HCT116 (cell line): ENCODE results near the gene TIMM44. TPM values are rescaled to one million over a fixed set of nuclear protein-coding genes. Genes with fewer than 3 reads are reported as not detected.

ENCODE experiments used
- ATAC-seq: fragments of 200-7000 bp; cut with Tn5 transposase; 2 replicates; pipeline ENCODE4 v1.9.1; 2020; ENCODE audit warnings: mild to moderate bottlenecking, moderate library complexity
- BruUV-seq: library from RNA; stranded (reverse); fragments of 400-500 nt; replicated peaks from 2 replicates; lab custom pipeline; 2021; lab: Mats Ljungman, UMichigan
- CTCF ChIA-PET: fragments of 300-600 bp; sonication (Branson Sonifier 250); formaldehyde crosslinking; loops from one replicate; lab custom pipeline; 2021; ENCODE audit warnings: antibody characterized with exemption; lab: Charles Lee
- POLR2A ChIA-PET: fragments of 300-600, 350-600 bp; sonication (Branson Sonifier 250); formaldehyde crosslinking; loops from one replicate; lab custom pipeline; 2021; ENCODE audit warnings: antibody characterized with exemption; lab: Charles Lee
- RAD21 ChIA-PET, 2 experiments: fragments of 300-600 bp; sonication (Branson Sonifier 250); formaldehyde crosslinking; loops; one replicate each; lab custom pipeline; 2023; ENCODE audit warnings: low total read pairs in 2 of 2; ENCODE audit not compliant: uncharacterized antibody in 2 of 2, unreplicated experiment in 2 of 2, low non-redundant PET in 1 of 2; lab: Charles Lee
- DNase-seq: peaks from one replicate; pipeline ENCODE4 v3.0.0-alpha.2; 2010; ENCODE audit warnings: low read depth, low spot score
- H2AFZ ChIP-seq: fragments of 200-600 bp; shearing (Covaris generic), sonication (generic); 2 replicates; pipeline ENCODE4 v1.6.1; 2017; ENCODE audit warnings: low read depth, mixed run types, mixed read lengths, antibody characterized with exemption, low read length; ENCODE audit not compliant: poor library complexity, severe bottlenecking
- H3K27ac ChIP-seq: 2 replicates; pipeline ENCODE4 v1.5.1; 2012; ENCODE audit warnings: low read depth, low read length
- H3K27me3 ChIP-seq: fragments of 200-600 bp; sonication (generic); 2 replicates; pipeline ENCODE4 v1.6.1; 2016; ENCODE audit warnings: mixed run types, low read length, mixed read lengths; ENCODE audit not compliant: insufficient read depth
- H3K36me3 ChIP-seq, 2 experiments: fragments of 200-500 bp in 1 of 2; fragments of 200-600 bp in 1 of 2; sonication (Bioruptor generic) in 1 of 2; sonication (generic) in 1 of 2; 2 replicates each; pipeline versions ENCODE4 v1.5.1 to v1.6.1; 2014 to 2016; ENCODE audit warnings: low read length in 2 of 2, inconsistent platforms in 1 of 2, mixed read lengths in 1 of 2, mixed run types in 1 of 2; ENCODE audit not compliant: insufficient read depth in 2 of 2, control insufficient read depth in 1 of 2
- H3K4me1 ChIP-seq, 2 experiments: fragments of 200-600 bp in 1 of 2; sonication (generic) in 1 of 2; 2 replicates each; pipeline versions ENCODE4 v1.5.1 to v1.6.1; 2012 to 2017; ENCODE audit warnings: low read length in 2 of 2, inconsistent platforms in 1 of 2, mild to moderate bottlenecking in 1 of 2, mixed read lengths in 1 of 2, mixed run types in 1 of 2, moderate library complexity in 1 of 2; ENCODE audit not compliant: insufficient read depth in 2 of 2, control insufficient read depth in 1 of 2
- H3K4me2 ChIP-seq: fragments of 200-600 bp; sonication (generic); 2 replicates; pipeline ENCODE4 v1.6.1; 2017; ENCODE audit warnings: mixed run types, low read length, mixed read lengths
- H3K4me3 ChIP-seq, 2 experiments: fragments of 200-600 bp in 1 of 2; sonication (generic) in 1 of 2; replicated peaks in 1 of 2; 2 replicates each; pipeline ENCODE4 v1.5.1; 2011 to 2016; ENCODE audit warnings: low read length in 2 of 2, control low read depth in 1 of 2, low read depth in 1 of 2, mild to moderate bottlenecking in 1 of 2, mixed read lengths in 1 of 2, mixed run types in 1 of 2
- H3K79me2 ChIP-seq: fragments of 200-600 bp; sonication (generic); 2 replicates; pipeline ENCODE4 v1.6.1; 2017; ENCODE audit warnings: mild to moderate bottlenecking, mixed run types, low read length, moderate library complexity, mixed read lengths; ENCODE audit not compliant: insufficient read depth
- H3K9ac ChIP-seq: fragments of 200-600 bp; sonication (generic); 2 replicates; pipeline ENCODE4 v1.6.1; 2016; ENCODE audit warnings: low read length, mixed read lengths
- H3K9me2 ChIP-seq: fragments of 200-600 bp; sonication (generic), shearing (Covaris generic); 2 replicates; pipeline ENCODE4 v1.6.1; 2017; ENCODE audit warnings: mixed run types, mild to moderate bottlenecking, moderate library complexity; ENCODE audit not compliant: insufficient read depth
- H3K9me3 ChIP-seq, 2 experiments: fragments of 200-500 bp in 1 of 2; fragments of 200-600 bp in 1 of 2; sonication (Bioruptor generic) in 1 of 2; sonication (generic) in 1 of 2; 2 replicates each; pipeline ENCODE4 v1.6.1; 2014 to 2017; ENCODE audit warnings: low read length in 2 of 2, mixed read lengths in 2 of 2, inconsistent platforms in 1 of 2, low read depth in 1 of 2, mild to moderate bottlenecking in 1 of 2, mixed run types in 1 of 2, moderate library complexity in 1 of 2; ENCODE audit not compliant: control insufficient read depth in 1 of 2, insufficient read depth in 1 of 2
- H4K20me1 ChIP-seq: fragments of 200-600 bp; sonication (generic), shearing (Covaris generic); 2 replicates; pipeline ENCODE4 v1.6.1; 2017; ENCODE audit warnings: mixed run types, mild to moderate bottlenecking, moderate library complexity; ENCODE audit not compliant: insufficient read depth
- ELF1 ChIP-seq: IDR thresholded peaks from 2 replicates; pipeline ENCODE4 v1.6.1; 2012; ENCODE audit warnings: low read depth, borderline replicate concordance
- EZH2 ChIP-seq: fragments of 200-600 bp; sonication (generic); IDR thresholded peaks from 2 replicates; pipeline ENCODE4 v1.6.1; 2017; ENCODE audit warnings: antibody characterized with exemption, mixed run types
- EZH2phosphoT487 ChIP-seq: fragments of 200-600 bp; IDR thresholded peaks from 2 replicates; pipeline ENCODE4 v1.6.1; 2018; ENCODE audit warnings: antibody characterized with exemption, borderline replicate concordance
- MAX ChIP-seq: IDR thresholded peaks from 2 replicates; pipeline ENCODE4 v1.6.1; 2012
- POLR2A ChIP-seq: IDR thresholded peaks from 2 replicates; pipeline ENCODE4 v1.7.0; 2011; ENCODE audit warnings: borderline replicate concordance; ENCODE audit not compliant: insufficient read depth, insufficient read length; ENCODE audit errors: extremely low read depth
- POLR2AphosphoS5 ChIP-seq: IDR thresholded peaks from 2 replicates; pipeline ENCODE4 v1.6.1; 2011; ENCODE audit warnings: mild to moderate bottlenecking, low read depth, low read length, moderate library complexity
- RAD21 ChIP-seq: IDR thresholded peaks from 2 replicates; pipeline ENCODE4 v1.6.1; 2012; ENCODE audit warnings: low read depth, mild to moderate bottlenecking
- REST ChIP-seq: IDR thresholded peaks from 2 replicates; pipeline ENCODE4 v1.6.1; 2012; ENCODE audit warnings: low read depth
- SP1 ChIP-seq: IDR thresholded peaks from 2 replicates; pipeline ENCODE4 v1.6.1; 2012; ENCODE audit warnings: low read depth
- SRF ChIP-seq: IDR thresholded peaks from 2 replicates; pipeline ENCODE4 v1.6.1; 2012; ENCODE audit warnings: low read depth
- YY1 ChIP-seq: IDR thresholded peaks from 2 replicates; pipeline ENCODE4 v1.6.1; 2011; ENCODE audit warnings: low read length, low read depth, moderate library complexity, mild to moderate bottlenecking; ENCODE audit not compliant: insufficient replicate concordance; ENCODE audit errors: extremely low read depth
- ZBTB33 ChIP-seq: IDR thresholded peaks from 2 replicates; pipeline ENCODE4 v1.6.1; 2011; ENCODE audit warnings: mild to moderate bottlenecking, low read length, moderate library complexity; ENCODE audit not compliant: insufficient replicate concordance; ENCODE audit errors: extremely low read depth
- ZFX ChIP-seq: fragments of 450-650 bp; IDR thresholded peaks from 2 replicates; pipeline ENCODE4 v1.6.1; 2017
- ZNF274 ChIP-seq: fragments of 200-500 bp; sonication (Bioruptor generic); IDR thresholded peaks from 2 replicates; pipeline ENCODE4 v1.6.1; 2014; ENCODE audit warnings: mild to moderate bottlenecking, low read depth, low read length, inconsistent platforms
- intact Hi-C: fragments of 100-400 bp; cut with micrococcal nuclease; formaldehyde crosslinking; loops from 2 replicates; pipeline ENCODE4 v1.10.0; 2022
- total RNA-seq: library from RNA; stranded (reverse); gene quantifications from one replicate; pipeline ENCODE4 v1.2.1, GENCODE V29; 2021; ENCODE audit not compliant: unreplicated experiment

TIMM44 gene
- total RNA-seq, 1 experiment from 2014 or later, result 136 TPM

- DNase-seq (no peak), ATAC-seq (no peak)
- H3K36me3 ChIP-seq, result no peaks in the 10 kb centered on the region
- no peak overlapping the region for H3K4me3 ChIP-seq
- ChIA-PET CTCF (interaction anchor here (1.2 kb wide), 1 partner anchor 11 kb away, joined by 7 read pairs; no protein-coding TSS in a partner anchor), RAD21 (no interaction called here), POLR2A (no interaction called here)
- H3K4me2 ChIP-seq, result no peak overlapping the region
- no peak overlapping the region for H2AFZ ChIP-seq
- peaks cover 2 to 13% of the 10 kb centered on the region in 2 experiments; a peak in 3 of 4 replicates for H3K4me1 ChIP-seq
- H3K27me3 ChIP-seq, result no peaks in the 10 kb centered on the region
- H3K79me2 ChIP-seq, result no peaks in the 10 kb centered on the region
- H4K20me1 ChIP-seq, result no peaks in the 10 kb centered on the region
- H3K27ac ChIP-seq, result no peak overlapping the region
- no peaks in the 10 kb centered on the region for H3K9me2 ChIP-seq
- H3K9me3 ChIP-seq, result no peaks in the 10 kb centered on the region
- intact Hi-C loops, result no loop called here
- no TSS peak for BruUV-seq
- no peak for TF ChIP-seq MAX
- TF ChIP-seq ZFX, result no peak
- no peak for TF ChIP-seq YY1
- no peak for TF ChIP-seq POLR2AphosphoS5
- TF ChIP-seq ZNF274, result no peak
- no peak for TF ChIP-seq ELF1
- TF ChIP-seq EZH2, result no peak
- no peak for TF ChIP-seq POLR2A
- no peak for TF ChIP-seq SRF
- no peak for TF ChIP-seq EZH2phosphoT487
- TF ChIP-seq ZBTB33, result no peak
- no peak for TF ChIP-seq RAD21
- TF ChIP-seq REST, result no peak
- TF ChIP-seq SP1, result no peak
- no peak overlapping the region for H3K9ac ChIP-seq
These were observed 63.6 kb downstream of the TIMM44 start for GRCh38 chr19:7879836-7880235.
